Muscle of arm (tissue), 14 donors: ENCODE measurements around the gene PTPRN2. TPM values are rescaled to one million over a fixed set of nuclear protein-coding genes. Genes with fewer than 3 reads are reported as not detected.
"Not testable (repeated sequence)": the region's sequence is repeated elsewhere in the genome, so short reads cannot be mapped to it uniquely, and the experiment has no call there.

Experiments used
- DNase-seq: peaks from one replicate; pipeline ENCODE4 v3.0.0-alpha.2; 2013
- long read RNA-seq, 11 donors: transcript quantifications; one replicate each; lab custom pipeline, GENCODE V29; 2026
- polyA plus RNA-seq, 12 donors: library from polyadenylated mRNA; unstranded; fragments of 120-200 nt; gene quantifications; one replicate each; pipeline ENCODE4 v1.2.1, GENCODE V29; 2013; ENCODE audit not compliant: insufficient read length in 12 of 12

PTPRN2 gene
- polyA plus RNA-seq, result 1 to 10 TPM in 11 of 12 donors, not detected in 1; 1.6 to 8.7 (median 2.3) TPM
- long read RNA-seq, donor 1, partial matches to known transcripts, result 9 of 9 reads
- long read RNA-seq, donor 1, other reads (novel, unspliced or antisense), result 0 of 9 reads
- long read RNA-seq, donor 2, result 0 reads
- long read RNA-seq, donor 3, partial matches to known transcripts, result 7 of 7 reads
- long read RNA-seq, donor 3, other reads (novel, unspliced or antisense), result 0 of 7 reads
- long read RNA-seq, donor 4, result 0 reads
- long read RNA-seq, donor 5, partial matches to known transcripts, result 5 of 5 reads
- long read RNA-seq, donor 5, other reads (novel, unspliced or antisense), result 0 of 5 reads
- long read RNA-seq, donor 6, result 0 reads
- long read RNA-seq, donor 7, result 0 reads
- long read RNA-seq, donor 8, result 0 reads
- long read RNA-seq, donor 9, result 0 reads
- long read RNA-seq, donor 10, result 0 reads
- long read RNA-seq, donor 11, result 0 reads

DNA sequence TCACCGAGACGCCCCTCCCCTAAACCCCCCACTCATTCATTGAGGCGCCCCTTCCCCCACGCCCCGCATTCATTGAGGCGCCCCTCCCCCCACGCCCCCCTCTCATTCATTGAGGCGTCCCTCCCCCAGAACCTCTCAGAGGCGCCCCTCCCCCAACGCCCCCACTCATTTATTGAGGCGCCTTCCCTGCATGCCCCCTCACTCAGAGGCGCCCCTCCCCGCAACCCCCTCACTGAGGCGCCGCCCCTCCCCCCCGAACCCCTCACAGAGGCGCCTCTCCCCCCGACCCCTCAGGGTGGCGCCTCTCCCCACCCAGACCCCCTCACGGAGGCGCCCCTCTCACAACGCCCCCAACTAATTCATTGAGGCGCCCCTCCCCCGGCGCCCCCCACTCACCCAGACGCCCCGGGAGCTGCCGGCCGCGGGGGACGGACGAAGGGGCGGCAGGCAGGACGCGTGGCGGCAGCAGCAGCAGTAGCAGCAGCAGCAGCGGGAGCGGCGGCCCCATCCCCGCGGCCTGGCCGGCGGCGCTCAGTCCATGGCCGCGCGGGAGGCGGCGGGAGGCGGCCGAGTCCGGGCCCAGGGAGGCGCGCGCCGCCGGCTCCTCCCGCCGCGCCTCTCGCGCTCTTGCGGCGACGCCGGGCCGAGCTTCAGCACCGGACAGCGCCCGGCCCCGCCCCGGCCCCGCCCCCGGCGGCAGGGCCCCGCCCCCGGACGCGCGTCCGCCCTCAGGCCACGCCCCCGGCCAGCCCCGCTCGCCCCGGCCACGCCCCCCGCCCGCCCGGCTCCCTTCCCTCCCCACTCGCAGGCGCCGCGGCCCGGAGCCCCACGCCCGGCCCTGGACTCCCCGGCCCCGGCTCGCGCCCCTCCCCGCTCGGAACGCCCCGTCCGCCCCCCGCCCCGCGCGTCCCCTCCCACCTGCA, at the start of gene PTPRN2:
TSS of gene PTPRN2 (minus strand) at position 662 of the 923 bp plus-strand sequence.
- peak; percentile 16 for DNase-seq

- DNase-seq, result no peak
Observed at GRCh38 chr7:158633055-158633956, 45.7 kb upstream of the PTPRN2 start.

DNA sequence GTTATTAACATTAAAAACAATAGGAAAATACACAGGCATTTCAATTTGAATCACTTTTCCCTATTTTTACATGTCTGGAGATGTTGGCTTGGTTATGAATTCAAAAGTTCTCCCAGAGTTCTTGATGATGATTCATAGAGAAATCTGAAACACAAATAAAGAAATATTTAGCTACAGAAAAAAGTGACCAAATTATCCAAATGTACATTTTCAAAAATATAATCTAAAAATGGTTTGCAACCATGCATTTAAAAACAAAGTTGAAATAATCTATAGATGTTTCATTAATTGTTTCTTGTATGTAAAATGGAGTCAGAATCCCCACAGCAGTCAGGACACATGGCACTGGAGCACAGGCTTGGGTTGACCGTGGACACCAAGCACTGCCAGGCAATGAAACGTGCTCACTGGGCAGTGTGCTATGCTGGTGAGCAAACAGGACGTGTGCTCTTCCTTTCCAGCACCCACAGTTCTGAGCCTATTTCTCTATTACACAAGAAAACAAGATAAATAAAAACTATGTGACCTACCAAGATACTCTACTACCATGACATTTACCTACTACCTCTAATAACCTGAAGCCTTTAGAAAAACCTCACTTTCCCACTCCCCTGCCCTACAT, 44.1 kb upstream of the PTPRN2 start:
- no peak for DNase-seq

GRCh38 chr7:158626289-158626688, 38.7 kb upstream of the PTPRN2 start:
- not testable (repeated sequence) for DNase-seq

DNA sequence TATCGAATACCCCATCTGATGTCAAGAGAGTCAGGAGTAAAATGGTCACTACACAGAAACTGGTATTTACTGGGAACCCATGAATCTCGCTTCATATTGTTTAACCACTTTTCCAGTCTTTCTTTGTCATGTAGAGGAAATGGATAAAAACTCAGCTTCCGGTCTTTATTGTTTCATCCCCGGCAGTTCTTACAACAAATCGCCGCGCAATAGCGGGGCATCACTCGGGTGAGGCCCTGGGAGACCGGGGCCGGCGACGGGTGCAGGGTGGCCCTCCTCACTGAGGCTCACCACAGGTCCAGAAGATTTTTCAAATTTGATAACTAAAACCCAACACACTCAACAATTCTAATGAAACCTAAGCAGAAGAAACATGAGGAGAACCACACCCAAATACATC, 35.6 kb upstream of the PTPRN2 start:
- DNase-seq, result no peak

DNA sequence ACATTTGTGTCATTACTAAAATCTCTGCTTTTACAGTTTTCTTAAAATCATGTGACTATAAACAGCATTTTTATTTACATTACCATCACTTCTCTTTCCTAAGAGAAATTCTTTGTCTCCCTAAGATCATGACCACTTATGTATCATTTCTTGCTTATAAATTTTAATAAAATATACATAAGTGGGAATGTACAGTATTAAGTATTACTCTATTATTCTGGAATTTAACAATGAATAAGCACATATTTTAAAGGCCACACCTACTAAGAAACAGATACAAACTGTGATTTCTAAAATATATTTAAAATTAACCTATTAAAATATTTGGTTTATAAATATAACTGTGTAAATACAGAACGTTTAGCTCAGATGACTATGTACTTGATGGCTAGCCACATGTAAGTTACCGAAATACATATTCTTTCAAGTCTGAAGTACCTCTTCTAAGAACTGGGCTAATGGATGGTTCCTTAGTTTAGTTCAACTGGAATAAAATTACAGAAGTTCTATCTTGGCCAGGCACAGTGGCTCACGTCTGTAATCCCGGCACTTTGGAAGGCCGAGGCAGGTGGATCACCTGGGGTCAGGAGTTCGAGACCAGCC, 33.3 kb upstream of the PTPRN2 start:
- DNase-seq, result no peak

GRCh38 chr7:158620418-158620817, 32.8 kb upstream of the PTPRN2 start:
- DNase-seq, result no peak

- no peak for DNase-seq
Observed at GRCh38 chr7:158618745-158619140, 31.1 kb upstream of the PTPRN2 start.

DNA sequence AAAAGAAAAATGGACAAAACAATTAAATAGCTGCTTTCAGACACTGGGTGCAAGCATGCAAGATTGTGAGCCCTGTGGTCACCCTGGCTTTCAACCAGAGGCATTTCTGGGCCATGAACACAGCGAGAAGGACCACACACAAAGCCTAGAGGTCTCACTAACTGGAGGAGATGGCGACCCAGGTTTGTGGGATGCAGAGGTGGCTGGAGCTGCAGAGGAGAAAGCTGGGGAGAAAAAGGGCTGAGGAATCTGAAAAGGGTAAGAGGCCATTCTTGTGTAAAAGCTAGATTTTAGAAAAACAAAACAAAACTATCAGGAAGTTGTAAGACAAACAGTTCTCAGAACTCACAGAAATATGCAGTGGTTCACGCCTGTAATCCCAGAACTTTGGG, 30.1 kb upstream of the PTPRN2 start:
- no peak for DNase-seq

- no peak for DNase-seq
Observed at GRCh38 chr7:158616050-158616449, 28.4 kb upstream of the PTPRN2 start.

GRCh38 chr7:158614700-158615099, 27.1 kb upstream of the PTPRN2 start:
- DNase-seq, result no peak

GRCh38 chr7:158613481-158613880, 25.9 kb upstream of the PTPRN2 start:
- DNase-seq, result no peak

DNA sequence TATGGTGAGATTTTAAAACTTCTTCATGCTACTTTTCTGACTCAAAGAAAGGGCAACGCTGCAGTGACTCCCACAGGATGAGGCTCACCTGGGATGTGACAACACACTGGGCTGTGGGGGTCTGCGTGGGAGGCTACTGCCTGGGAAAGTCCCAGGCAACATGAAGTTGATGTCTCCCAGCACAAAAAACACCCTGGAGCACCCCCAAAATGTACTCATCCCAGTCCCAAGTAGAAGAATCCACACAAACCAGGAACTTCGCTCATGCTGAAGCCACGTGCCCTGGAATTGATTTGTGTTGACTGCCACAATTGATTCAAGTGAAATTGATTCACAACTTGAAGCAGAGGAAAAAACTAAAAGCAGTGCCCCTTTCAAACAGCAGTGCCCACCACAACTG, 24.9 kb upstream of the PTPRN2 start:
- DNase-seq, result no peak

- no peak for DNase-seq
Observed at GRCh38 chr7:158611541-158611940, 23.9 kb upstream of the PTPRN2 start.

DNA sequence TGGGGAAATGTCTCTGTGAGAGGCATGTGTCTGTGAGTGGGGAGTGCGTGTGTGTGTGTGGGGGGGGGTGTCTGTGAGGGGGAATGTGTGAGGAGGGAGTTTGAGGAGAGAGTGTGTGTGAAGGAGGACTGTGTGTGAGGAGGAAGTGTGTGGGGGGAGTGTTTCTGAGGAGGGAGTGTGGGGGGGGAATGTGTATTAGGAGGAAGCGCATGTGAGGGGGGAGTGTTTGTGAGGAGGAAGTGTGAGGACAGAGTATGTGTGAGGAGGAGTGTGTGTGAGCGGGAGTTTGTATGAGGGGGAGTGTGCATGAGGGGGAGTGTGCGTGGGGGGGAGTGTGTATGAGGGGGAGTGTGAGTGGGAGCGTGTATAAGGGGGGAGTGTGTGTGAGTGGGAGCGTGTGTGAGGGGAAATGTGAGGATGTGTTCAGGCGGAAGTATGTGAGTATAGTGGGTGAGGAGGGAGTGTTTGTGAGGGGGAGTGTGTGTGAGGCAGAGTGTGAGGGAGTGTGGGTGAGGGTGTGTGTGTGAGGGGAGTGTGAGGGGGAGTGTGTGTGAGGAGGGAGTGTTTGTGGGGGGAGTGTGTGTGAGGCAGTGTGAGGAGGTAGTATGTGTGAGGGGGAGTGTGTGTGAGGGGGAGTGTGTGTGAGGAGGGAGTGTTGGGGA, 21.8 kb upstream of the PTPRN2 start:
- DNase-seq, result no peak

DNA sequence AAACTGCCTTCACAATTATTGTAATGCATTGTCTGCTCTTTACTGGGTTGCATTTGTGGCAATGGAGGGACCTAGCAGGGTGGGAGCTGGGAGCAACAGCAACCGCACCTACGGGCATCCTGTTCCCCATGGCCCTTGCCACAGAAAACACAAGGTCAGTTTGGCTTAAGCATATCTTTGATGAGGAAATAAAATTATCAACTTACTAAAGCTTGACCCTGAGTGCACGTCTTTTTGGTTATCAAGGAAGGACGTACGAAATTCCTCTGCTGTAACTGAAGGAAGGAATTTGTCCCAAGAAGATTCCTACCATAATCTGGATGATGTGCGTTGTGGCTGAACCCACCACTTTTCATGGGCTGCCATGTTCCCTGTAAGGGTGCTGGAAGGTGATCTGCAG, 19.9 kb upstream of the PTPRN2 start:
- DNase-seq, result no peak

DNA sequence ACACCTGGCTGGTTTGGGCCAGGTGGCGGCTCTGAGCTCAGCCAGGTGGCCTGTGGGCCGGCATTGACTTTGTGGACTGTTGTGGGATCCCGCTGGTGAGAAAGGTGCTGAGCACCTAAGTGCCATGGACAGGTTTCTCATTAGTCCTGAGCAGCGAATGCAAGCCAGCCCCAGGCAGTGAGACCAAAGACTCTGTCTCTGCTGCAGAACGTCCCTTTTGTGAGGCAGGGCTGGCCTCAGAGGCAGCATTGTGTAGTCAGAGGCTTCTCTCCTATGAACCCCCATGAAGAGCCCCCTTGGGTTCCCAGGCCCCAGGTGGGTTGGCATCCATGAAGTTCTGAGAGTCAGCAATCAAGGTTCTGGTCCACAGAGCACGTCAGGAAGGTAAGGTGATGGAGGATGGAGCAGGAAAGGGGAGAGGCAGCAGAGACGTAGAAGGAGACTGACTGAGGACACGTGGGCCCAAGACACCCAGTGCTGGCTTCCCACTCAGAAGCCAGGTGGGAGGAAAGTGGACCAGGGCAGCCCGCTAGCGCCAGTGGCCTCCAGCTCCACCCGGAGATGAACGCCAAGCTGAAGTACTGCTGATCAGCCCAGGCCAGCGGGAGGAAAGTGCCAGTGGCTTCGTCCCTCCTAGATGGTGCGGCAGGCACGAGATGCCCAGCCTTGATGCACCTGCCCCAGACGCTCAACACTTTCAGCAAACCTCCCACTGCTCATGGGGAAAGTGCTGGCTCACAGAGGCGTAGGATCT, 19.2 kb upstream of the PTPRN2 start:
- no peak for DNase-seq

GRCh38 chr7:158606129-158606528, 18.5 kb upstream of the PTPRN2 start:
- DNase-seq, result no peak
